Right kidney (tissue), 9 donors: ENCODE data around the gene SUPT5H.

Experiments
- DNase-seq: peaks from one replicate; pipeline ENCODE4 v3.0.0-alpha.2; 2016
- long read RNA-seq, 8 donors: transcript quantifications; one replicate each; lab custom pipeline, GENCODE V29; 2026

The SUPT5H gene
- long read RNA-seq, donor 1, partial matches to known transcripts = 0 of 5 reads
- long read RNA-seq, donor 1, other reads (novel, unspliced or antisense) = 0 of 5 reads
- long read RNA-seq, donor 2, partial matches to known transcripts = 11 of 13 reads
- long read RNA-seq, donor 2, other reads (novel, unspliced or antisense) = 0 of 13 reads
- long read RNA-seq, donor 3, partial matches to known transcripts = 5 of 7 reads
- long read RNA-seq, donor 3, other reads (novel, unspliced or antisense) = 0 of 7 reads
- long read RNA-seq, donor 4, partial matches to known transcripts = 0 of 7 reads
- long read RNA-seq, donor 4, other reads (novel, unspliced or antisense) = 0 of 7 reads
- long read RNA-seq, donor 5, partial matches to known transcripts = 0 of 5 reads
- long read RNA-seq, donor 5, other reads (novel, unspliced or antisense) = 0 of 5 reads
- long read RNA-seq, donor 6, partial matches to known transcripts = 15 of 17 reads
- long read RNA-seq, donor 6, other reads (novel, unspliced or antisense) = 0 of 17 reads
- long read RNA-seq, donor 7 = 0 reads
- long read RNA-seq, donor 8, partial matches to known transcripts = 0 of 7 reads
- long read RNA-seq, donor 8, other reads (novel, unspliced or antisense) = 0 of 7 reads

DNA sequence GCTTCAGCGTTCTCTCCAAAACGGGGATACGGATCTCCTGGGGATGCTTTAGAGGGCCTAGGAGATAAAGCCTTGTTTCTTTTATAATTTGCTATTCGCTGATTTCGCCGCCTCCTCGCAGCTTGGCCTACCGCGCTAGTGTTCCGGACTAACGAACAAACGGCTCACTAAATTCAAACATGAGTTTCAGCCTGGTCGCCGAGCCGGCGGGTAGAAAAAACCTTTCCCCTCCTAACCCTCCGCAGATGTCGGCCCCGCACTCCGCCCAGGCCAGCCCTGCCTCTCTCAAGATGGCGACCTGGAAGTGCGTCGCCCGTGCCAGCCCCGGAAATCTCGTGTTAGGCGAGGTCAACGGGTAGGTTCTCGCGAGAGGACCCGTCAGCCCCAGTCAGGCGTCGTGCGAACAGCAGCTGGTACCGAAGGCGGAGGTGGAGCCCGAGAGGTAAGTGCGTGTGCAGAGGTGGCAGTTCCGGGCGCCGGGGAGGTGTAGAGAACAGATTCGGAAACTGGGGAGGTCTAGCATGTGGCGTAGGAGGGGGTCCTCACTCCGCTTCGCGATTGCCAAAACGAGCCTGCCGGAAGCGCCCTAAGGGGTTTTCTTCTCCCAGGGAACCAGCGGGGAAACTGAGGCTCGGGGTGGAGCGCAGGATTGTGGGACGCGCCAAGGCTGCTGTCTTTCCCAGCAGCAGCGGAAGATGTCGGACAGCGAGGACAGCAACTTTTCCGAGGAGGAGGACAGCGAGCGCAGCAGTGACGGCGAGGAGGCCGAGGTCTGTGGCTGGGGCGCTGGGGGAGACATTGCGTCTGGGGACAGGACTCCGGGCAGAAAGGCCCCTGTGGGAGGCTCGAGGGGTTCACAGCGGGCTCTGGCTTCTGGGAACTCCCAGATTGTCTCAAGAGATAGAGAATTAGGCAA, at the start of gene SUPT5H:
SUPT5H (plus strand) TSS at position 387 of the 916 bp plus-strand sequence; CDS start at position 696, 309 bp downstream.
- DNase-seq = peak; percentile 87

DNA sequence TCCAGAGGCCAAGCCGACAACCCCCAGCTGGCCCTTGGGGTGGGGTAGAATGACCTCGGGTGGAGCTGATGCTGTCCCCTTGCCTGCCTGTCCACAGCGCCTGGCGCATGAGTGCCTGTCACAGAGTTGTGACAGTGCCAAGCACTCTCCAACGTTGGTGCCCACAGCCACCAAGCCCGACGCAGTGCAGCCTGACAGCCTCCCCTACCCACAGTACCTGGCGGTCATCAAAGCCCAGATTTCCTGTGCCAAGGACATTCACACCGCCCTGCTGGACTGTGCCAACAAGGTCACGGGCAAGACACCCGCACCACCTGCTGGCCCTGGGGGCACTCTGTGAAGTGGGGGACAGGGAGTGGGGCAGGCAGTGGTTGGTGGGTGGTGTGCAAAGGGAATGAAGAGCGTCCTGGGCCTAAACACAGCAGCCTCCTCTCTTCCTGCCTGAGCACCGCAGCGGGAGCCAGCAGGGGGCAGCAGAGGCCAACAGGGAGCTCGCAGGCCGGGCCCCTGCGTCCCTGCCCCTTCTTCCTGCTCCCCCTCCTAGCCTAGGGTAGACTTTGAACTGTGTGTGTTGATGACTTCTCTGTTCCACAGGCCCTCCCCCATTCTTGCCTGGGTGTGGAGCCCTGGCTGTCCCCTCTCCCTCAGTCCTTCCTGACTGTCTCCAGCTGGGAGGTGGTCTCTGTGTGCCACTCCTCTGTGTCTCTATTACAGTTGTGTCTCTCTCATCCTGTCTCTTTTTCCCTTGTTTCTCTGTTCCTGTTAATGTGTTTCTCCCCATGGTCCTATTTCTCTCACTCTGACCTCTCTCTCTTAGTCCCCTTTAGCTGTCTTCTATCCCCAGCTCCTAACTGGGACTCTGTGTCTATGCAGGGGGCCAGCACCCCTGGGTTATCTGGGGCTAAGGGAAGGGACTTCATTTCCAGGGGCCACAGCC, 47.8 kb upstream of the SUPT5H start:
- DNase-seq = peak; percentile 69

DNA sequence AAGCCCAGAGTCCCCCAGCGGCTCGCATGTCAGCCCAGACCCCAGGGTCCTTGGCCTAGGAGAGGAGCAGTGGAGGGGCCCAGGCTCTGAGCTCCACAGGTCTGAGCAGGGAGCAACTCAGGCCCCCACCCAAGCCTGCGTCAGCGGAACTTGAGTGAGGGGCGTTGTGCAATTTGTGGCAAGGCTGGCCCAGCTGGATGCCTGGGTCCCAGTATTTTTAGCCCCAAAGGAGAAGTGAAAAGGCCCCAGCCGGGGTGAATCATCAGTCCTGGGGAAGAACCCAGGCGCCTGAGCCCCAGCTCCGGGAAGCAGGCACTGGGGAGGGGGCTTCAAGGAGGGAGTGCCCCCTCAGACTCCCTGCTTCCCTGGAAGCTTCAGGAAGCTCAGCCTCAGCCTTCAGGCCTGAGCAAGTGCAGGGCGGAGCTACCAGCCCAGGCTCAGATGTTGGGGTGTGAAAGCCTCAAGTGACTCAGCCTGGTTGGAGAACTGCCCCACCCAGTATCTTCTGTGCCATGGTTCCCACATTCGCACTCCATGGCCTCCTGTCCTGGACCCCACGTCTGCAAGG, 47.0 kb upstream of the SUPT5H start:
- DNase-seq = no peak

DNA sequence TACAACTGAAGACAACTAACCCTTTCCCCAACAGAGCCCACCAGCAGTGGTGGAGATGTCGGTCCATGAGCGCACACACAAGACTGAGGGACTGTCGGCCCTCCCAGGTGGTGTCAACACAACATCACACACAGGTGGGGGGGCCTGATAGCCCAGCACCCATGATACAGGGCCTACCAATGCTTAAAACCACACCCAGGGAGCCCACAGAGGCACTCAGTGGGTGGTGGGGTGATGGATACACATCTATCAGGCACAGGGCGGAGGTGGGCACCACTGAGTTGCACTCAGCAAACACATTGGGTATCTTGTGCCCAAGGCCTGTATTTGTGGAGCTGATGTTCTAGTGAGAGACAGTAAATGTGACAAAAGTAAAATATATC, 45.7 kb upstream of the SUPT5H start:
- DNase-seq = no peak

DNA sequence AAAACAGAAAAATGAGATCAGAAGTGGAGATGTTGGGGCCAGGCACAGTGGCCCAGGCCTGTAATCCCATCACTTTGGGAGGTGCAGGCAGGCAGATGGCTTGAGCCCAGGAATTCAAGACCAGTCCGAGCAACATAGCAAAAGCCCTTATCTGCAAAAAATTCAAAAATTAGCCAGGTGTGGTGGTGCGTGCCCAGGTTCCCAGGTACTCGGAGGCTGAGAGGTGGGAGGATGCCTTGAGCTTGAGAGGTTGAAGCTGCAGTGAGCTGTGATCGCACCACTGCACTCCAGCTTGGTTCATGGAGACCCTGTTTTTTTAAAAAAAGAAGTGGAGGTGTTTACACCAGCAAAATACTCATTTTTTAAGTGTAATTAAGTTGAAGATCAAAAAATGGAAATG, 45.3 kb upstream of the SUPT5H start:
- DNase-seq = no peak

DNA sequence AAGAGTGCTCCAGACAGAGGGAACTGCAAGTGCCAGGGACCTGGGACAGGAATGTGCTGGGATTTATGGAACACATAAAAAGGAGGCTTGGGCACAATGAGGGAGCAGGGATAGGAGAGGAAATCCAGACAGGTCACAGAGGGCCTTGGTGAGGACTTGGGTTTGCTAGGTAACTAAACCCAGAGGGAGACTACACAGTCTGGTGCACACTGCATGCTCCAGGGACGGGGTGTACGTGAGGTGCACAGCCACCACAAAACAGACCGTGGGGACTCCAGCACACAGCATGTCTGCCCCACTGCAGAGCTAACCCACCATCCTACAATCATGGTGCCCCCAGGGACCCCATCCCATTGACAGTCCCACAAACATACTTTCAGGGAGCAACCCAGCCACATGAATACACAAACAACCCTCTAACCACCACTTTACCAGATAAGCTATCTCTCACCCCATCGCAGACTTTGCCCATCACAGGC, 44.3 kb upstream of the SUPT5H start:
- no peak for DNase-seq

DNA sequence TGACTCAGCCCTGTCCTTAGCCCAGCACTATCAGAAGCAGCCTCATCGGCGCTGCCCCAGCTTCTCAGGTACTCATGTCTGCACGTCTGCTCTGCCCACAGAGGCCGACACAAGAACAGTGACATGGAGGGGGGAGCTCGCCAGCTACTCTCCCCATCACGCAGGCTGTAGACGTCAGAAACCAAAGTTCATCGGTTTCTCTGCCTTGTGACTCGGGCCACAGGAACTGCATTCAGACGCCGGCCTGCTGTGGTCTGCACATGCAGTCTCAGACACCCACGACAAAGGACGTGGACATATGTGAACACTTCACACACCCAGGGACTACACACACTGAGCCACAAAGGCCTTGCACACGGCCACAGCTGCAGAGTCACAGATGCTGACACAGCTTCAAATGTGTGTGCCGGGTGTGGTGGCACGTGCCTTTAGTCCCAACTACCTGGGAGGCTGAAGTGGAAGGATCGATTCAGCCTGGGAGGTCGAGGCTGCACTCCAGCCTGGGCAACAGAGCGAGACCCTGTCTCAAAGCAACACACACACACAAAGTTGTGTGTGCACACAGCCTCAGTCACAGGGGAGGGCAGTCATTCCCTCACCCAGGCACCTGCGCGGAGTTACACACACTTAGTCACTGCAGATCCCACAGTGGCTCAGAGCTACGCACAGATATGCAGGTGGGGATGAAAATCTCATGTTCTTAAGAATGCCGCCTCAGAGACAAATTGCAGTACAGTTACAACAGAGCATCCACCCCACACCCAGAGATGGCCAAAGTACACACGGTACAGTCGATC, 43.6 kb upstream of the SUPT5H start:
- DNase-seq = peak; percentile 41

DNA sequence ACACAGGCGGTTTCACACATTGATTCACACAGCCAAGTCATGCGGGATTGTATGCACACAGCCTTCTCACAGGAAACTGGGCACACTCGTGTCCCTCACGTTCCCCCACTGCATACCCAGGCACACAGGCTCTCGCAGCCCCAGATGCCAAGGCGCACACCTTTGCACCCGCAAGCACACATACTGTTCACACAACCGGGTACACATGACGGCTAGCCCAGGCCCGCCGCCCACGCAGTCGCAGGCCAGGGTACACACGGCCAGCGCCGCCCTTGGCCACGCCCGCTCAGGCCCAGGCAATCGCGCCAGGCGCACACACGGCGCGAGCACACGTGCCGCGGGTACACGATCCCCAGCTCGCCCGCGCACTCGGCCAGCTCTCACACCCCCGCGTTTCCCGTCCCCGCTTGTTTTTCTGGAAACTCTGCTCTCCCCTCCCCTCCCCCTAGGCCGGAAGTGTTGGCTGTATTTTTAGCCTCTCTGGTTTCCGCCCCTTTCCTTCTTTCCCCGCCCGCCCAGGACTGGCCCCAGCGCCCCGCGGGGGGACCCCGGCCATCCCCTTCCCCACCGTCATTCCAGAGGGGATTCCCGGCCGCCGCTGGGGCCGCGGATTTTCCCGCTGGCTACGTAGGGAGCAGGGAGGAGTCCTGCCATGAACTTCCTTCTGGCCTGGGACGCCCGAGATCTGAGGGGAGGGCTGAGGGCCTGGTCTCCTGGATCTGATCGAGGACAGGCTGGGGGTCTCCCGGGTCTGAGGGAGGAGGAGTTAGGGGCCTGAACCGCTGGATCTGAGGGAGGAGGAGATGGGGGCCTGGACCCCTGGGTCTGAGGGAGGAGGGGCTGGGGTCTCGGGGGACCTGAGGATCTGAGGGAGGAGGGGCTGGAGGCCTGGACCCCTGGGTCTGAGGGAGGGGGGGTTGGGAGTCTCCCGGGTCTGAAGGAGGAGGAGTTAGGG, 42.8 kb upstream of the SUPT5H start:
- peak; percentile 84 for DNase-seq

DNA sequence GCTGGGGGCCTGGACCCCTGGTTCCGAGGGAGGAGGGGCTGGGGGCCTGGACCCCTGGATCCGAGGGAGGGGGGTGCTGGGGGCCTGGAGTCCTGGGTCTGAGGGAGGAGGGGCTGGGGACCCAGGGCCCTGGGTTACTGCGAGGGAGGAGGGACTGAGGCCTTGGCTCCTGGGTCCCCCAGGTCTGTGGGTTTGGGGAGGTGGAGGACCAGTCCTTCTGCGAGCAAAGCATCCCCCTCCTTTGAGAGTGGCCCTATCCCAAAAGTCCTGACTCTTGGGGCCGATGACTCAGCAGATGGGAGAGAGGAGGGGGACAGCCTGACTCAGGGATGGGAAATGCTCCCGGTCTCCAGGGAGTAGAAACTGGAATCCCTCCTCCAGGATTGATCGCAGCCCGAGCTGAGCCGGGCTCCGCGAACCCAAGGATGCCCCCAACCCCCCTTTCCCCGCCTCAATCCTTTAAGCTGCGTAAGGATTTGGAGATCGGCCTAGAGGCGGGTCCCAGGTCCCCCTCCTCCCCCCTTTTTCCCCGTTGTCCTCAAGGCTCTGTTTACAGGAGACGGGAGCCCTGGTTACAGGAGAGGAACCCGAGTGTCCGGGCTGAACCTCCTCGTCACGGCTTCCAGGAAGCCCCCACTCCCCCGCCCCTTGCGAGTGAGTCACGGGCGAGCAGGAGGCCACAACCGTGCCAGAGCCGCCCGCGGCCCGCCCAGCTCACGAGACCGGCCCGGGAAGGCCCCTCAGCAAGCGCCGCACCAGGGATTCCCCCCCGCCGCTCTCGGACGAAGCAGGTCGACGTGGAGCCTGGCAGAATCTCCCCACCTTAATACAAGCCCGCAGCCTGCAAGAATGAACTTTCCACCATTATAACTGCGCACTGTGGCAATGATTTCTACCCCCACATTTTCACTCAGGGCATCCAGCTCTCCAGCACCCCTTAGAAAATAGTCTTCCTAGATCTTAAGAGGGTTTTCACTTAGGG, 41.8 kb upstream of the SUPT5H start:
- peak; percentile 82 for DNase-seq

DNA sequence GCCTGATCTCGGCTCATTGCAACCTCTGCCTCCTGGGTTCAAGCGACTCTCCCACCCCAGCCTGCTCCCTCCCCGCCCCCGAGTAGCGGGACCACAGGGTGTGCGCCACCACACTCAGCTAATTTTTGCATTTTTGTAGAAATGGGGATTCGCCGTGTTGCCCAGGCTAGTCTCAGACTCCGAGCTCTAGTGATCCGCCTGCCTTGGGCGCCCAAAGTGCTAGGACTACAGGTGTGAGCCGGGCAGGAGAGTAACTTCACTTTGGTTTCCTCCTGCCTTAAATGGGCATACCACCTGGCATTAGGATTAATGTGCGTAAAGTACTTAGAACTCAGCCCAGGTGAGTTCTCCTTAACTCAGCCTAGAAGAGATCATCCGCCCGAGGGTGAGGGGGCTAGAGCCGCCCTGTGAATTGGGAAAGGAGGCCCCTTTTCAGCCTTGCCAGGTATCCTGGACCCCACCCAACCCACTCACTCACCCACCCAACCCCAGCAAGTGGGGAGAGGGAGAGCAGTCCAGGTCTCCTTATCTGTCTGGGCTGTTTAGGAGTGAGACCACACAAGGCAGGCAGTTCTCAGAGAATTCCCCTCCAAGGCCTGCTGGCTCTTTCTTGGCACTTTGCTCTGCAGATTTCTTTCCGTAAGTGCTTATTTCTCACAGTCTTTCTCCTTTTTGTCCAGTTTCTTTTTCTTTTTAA, 40.0 kb upstream of the SUPT5H start:
- DNase-seq = no peak

DNA sequence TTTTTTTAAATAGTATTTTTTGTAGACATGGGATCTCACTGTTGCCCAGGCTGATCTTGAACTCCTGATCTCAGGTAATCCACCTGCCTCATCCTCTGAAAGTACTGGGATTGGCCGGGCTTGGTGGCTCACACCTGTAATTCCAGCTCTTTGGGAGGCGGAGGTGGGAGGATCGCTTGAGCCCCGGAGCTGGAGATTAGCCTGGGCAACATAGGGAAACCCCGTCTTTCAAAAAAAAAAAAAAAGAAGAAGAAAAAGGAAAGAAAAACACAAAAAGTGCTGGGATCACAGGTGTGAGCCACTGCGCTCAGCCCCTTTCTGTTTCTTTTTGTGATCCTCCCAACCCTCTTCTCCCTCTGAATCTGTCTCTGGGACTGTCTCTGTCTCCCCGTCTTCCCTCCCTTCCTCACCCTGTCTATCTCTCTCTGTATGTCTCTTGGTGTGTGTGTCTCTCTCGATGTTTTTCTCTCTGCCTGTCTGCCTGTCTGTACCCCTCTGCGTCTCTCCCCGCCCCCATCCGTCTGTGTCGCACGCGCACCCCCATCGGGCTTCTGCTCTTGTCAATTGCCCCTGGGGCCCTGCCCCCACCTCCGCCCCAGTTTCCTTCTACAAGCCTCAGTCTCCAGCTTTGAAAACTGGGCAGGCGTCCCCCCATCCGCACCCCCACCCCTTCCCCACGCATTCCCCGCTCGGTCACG, 39.3 kb upstream of the SUPT5H start:
- peak; percentile 56 for DNase-seq

DNA sequence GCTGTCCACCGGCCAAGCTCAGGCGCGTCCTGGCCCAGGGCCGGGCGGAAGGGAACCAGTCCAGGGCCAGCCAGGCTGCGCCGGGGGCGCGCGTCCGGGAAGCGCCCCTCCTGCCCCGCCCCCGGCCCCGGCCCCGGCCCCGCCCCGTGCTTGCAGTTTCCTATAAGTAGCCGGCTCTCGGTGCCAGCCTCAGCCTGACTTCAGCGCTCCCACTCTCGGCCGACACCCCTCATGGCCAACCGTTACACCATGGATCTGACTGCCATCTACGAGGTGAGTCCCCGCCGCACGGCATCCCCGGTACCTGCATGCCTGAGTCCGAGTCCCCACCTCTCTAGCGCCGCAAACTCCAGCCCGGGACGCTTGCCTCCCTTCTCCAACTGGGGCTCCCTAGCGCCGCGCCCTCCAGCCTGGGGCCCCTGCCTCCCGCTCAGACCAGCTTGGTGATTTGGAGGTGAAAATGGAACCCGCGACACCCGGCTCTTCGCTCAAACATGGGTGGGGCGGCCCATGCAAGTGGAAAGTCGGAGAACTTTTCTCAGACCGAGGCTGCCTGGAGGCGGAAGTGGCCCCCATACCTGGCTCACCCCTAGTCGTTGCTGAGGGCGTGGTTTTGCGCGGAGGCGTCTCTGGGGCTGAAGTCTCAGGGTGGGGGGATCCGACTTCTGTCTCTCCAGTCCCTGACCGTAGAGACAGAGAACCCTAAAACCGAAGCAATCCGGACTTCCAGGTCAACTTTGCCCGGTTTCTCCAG, 38.5 kb upstream of the SUPT5H start, which contains the start of gene ZFP36:
ZFP36 (plus strand) TSS at position 192 of the 754 bp plus-strand sequence; CDS start at position 250, 58 bp downstream.
- DNase-seq = peak; percentile 84

DNA sequence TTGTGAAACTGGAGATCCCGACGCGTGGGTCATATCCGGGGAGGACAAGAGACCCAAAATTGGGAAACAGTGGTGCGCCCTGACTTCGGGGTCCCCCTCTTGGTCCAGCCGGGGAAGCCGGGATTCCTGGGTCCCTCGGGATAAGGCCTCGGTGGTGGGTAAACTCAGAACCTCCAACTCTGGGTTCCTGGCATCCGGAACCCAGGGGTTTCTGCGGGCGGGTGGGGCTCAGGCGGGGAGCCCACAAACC, 38.0 kb upstream of the SUPT5H start:
- DNase-seq = no peak

DNA sequence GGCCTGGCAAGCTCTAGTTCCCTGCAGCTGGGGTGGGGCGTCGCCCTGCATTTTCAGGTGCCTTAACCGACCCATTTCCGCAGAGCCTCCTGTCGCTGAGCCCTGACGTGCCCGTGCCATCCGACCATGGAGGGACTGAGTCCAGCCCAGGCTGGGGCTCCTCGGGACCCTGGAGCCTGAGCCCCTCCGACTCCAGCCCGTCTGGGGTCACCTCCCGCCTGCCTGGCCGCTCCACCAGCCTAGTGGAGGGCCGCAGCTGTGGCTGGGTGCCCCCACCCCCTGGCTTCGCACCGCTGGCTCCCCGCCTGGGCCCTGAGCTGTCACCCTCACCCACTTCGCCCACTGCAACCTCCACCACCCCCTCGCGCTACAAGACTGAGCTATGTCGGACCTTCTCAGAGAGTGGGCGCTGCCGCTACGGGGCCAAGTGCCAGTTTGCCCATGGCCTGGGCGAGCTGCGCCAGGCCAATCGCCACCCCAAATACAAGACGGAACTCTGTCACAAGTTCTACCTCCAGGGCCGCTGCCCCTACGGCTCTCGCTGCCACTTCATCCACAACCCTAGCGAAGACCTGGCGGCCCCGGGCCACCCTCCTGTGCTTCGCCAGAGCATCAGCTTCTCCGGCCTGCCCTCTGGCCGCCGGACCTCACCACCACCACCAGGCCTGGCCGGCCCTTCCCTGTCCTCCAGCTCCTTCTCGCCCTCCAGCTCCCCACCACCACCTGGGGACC, 37.6 kb upstream of the SUPT5H start:
- DNase-seq = peak; percentile 43
